GM19324 (cell line): Measurements from ENCODE around the gene OR2AG2.

Experiments
- ATAC-seq: cut with Tn5 transposase; IDR thresholded peaks from one replicate; pipeline ENCODE4 v1.9.1; 2021; ENCODE audit warnings: mild to moderate bottlenecking, moderate library complexity; ENCODE audit not compliant: unreplicated experiment, low FRiP score

OR2AG2 gene

GRCh38 chr11:6742260-6742659, 29.5 kb downstream of the OR2AG2 start:
- ATAC-seq: no peak

- ATAC-seq: no peak
Measured at GRCh38 chr11:6738590-6738989, 33.2 kb downstream of the OR2AG2 start.

- ATAC-seq: peak; percentile 57
Measured at GRCh38 chr11:6737872-6738466, 33.8 kb downstream of the OR2AG2 start.

GRCh38 chr11:6736495-6737121, 35.2 kb downstream of the OR2AG2 start:
- no peak for ATAC-seq

- ATAC-seq: no peak
Measured at GRCh38 chr11:6735306-6735705, 36.5 kb downstream of the OR2AG2 start.

- no peak for ATAC-seq
Measured at GRCh38 chr11:6734616-6735015, 37.2 kb downstream of the OR2AG2 start.

GRCh38 chr11:6733326-6734275, 38.2 kb downstream of the OR2AG2 start:
- no peak for ATAC-seq

- ATAC-seq: no peak
Measured at GRCh38 chr11:6727971-6728760, 43.6 kb downstream of the OR2AG2 start.

GRCh38 chr11:6725386-6725896, 46.3 kb downstream of the OR2AG2 start:
- ATAC-seq: no peak

GRCh38 chr11:6724013-6724412, 47.8 kb downstream of the OR2AG2 start:
- no peak for ATAC-seq

GRCh38 chr11:6721343-6721742, 50.4 kb downstream of the OR2AG2 start:
- no peak for ATAC-seq

GRCh38 chr11:6719576-6719975, 52.2 kb downstream of the OR2AG2 start:
- no peak for ATAC-seq

- ATAC-seq: no peak
Measured at GRCh38 chr11:6717426-6717825, 54.4 kb downstream of the OR2AG2 start.
